CD4-positive, alpha-beta T cell (primary cell): ENCODE results near the gene DHDH. TPM values are rescaled to one million over a fixed set of nuclear protein-coding genes. Genes with fewer than 3 reads are reported as not detected.

Experiments
- ATAC-seq: fragments of 200-7000 bp; cut with Tn5 transposase; one replicate; pipeline ENCODE4 v1.10.0; 2022; ENCODE audit warnings: mild to moderate bottlenecking; ENCODE audit not compliant: poor library complexity
- CTCF ChIA-PET: fragments of 350-600 bp; sonication (Branson Sonifier 250); formaldehyde crosslinking; loops from one replicate; lab custom pipeline; 2021; ENCODE audit warnings: antibody characterized with exemption, inconsistent platforms; lab: Charles Lee
- POLR2A ChIA-PET: fragments of 350-600 bp; sonication (Branson Sonifier 250); formaldehyde crosslinking; loops from one replicate; lab custom pipeline; 2021; ENCODE audit warnings: antibody characterized with exemption, inconsistent platforms; lab: Charles Lee
- DNase-seq, 14 experiments: peaks; one replicate each; pipeline ENCODE4 v3.0.0-alpha.2; 2013 to 2020; ENCODE audit warnings: mixed read lengths in 2 of 14
- H3K27ac ChIP-seq, 2 donors: one replicate each; pipeline versions ENCODE4 v1.5.1 to v1.7.0; 2013; ENCODE audit warnings: low read length in 2 of 2, low read depth in 1 of 2, mild to moderate bottlenecking in 1 of 2
- H3K27me3 ChIP-seq, 2 experiments: 1 replicate in 1 of 2; 2 replicates in 1 of 2; pipeline versions ENCODE4 v1.6.1 to v1.7.0; 2013; ENCODE audit warnings: low read length in 2 of 2, control low read depth in 1 of 2, mild to moderate bottlenecking in 1 of 2, moderate library complexity in 1 of 2; ENCODE audit not compliant: insufficient read depth in 2 of 2, control insufficient read depth in 1 of 2
- H3K36me3 ChIP-seq: one replicate; pipeline ENCODE4 v1.6.1; 2013; ENCODE audit warnings: low read length, control low read depth; ENCODE audit not compliant: insufficient read depth
- H3K4me1 ChIP-seq: one replicate; pipeline ENCODE4 v1.6.1; 2013; ENCODE audit warnings: low read length, control low read depth; ENCODE audit not compliant: insufficient read depth
- H3K4me3 ChIP-seq: one replicate; pipeline ENCODE4 v1.5.1; 2013; ENCODE audit warnings: mild to moderate bottlenecking, low read length, moderate library complexity
- H3K9me3 ChIP-seq, 2 experiments: 1 replicate in 1 of 2; 2 replicates in 1 of 2; pipeline versions ENCODE4 v1.6.1 to v1.7.0; 2013; ENCODE audit warnings: low read length in 2 of 2, mild to moderate bottlenecking in 2 of 2, control low read depth in 1 of 2, moderate library complexity in 1 of 2; ENCODE audit not compliant: control insufficient read depth in 1 of 2, insufficient read depth in 1 of 2
- H3K27ac Mint-ChIP-seq: one replicate; pipeline ENCODE4 v1.8.0; 2020; ENCODE audit warnings: mixed read lengths
- H3K27me3 Mint-ChIP-seq: one replicate; pipeline ENCODE4 v1.8.0; 2021; ENCODE audit warnings: mixed read lengths
- H3K36me3 Mint-ChIP-seq: one replicate; pipeline ENCODE4 v1.8.0; 2021; ENCODE audit warnings: low read depth, mixed read lengths
- H3K4me1 Mint-ChIP-seq: one replicate; pipeline ENCODE4 v1.8.0; 2021; ENCODE audit warnings: low read depth, mixed read lengths
- H3K4me3 Mint-ChIP-seq: one replicate; pipeline ENCODE4 v1.8.0; 2020; ENCODE audit warnings: mild to moderate bottlenecking, mixed read lengths
- H3K9me3 Mint-ChIP-seq: one replicate; pipeline ENCODE4 v1.8.0; 2020; ENCODE audit warnings: mixed read lengths
- CTCF ChIP-seq: fragments of 200-600 bp; IDR thresholded peaks from one replicate; pipeline ENCODE4 v1.8.0; 2022; ENCODE audit warnings: antibody characterized with exemption, mild to moderate bottlenecking
- intact Hi-C, 2 experiments: fragments of 100-400 bp; cut with DNase I in 1 of 2; cut with micrococcal nuclease in 1 of 2; formaldehyde crosslinking; loops; one replicate each; pipeline versions ENCODE4 v1.15.1 to v1.9.0; 2023 to 2025; cut with DNase I, micrococcal nuclease
- total RNA-seq, 174 experiments: library from RNA in 2 of 174; stranded (reverse) in 2 of 174; gene quantifications; one replicate each; pipeline ENCODE4 v1.2.3 and lab custom pipeline; 2021 to 2026

Gene DHDH
- total RNA-seq, 2 experiments from 2014 or later = 1.1 to 1.8 TPM

- Mint-ChIP-seq H3K9me3 (no peaks in the 10 kb centered on the region), H3K27me3 (no peaks in the 10 kb centered on the region), H3K4me3 (no peak overlapping the region), H3K36me3 (peaks cover 62% of the 10 kb centered on the region), H3K4me1 (peaks cover 5% of the 10 kb centered on the region), H3K27ac (no peak overlapping the region)
- no peaks in the 10 kb centered on the region for H3K27me3 ChIP-seq
- peaks cover 7% of the 10 kb centered on the region for H3K4me1 ChIP-seq
- no peak overlapping the region for H3K27ac ChIP-seq
- ChIA-PET POLR2A (no interaction called here), CTCF (no interaction called here)
- no peak for TF ChIP-seq CTCF
- intact Hi-C loops = no loop called here
- ATAC-seq (no peak), DNase-seq (no peak)
- no peaks in the 10 kb centered on the region for H3K9me3 ChIP-seq
- H3K36me3 ChIP-seq = peaks cover 41% of the 10 kb centered on the region
- H3K4me3 ChIP-seq = no peak overlapping the region
These were observed 52.7 kb downstream of the DHDH start for GRCh38 chr19:48986211-48986610.

GRCh38 chr19:48987323-48987722 lies 53.8 kb downstream of the DHDH start:
- Mint-ChIP-seq H3K27ac (no peak overlapping the region), H3K9me3 (no peaks in the 10 kb centered on the region), H3K4me1 (peaks cover 10% of the 10 kb centered on the region), H3K4me3 (no peak overlapping the region), H3K36me3 (peaks cover 54% of the 10 kb centered on the region), H3K27me3 (no peaks in the 10 kb centered on the region)
- no peak for TF ChIP-seq CTCF
- Histone ChIP-seq H3K27me3 (no peaks in the 10 kb centered on the region), H3K27ac (no peak overlapping the region), H3K4me1 (peaks cover 18% of the 10 kb centered on the region), H3K9me3 (no peaks in the 10 kb centered on the region), H3K36me3 (peaks cover 33% of the 10 kb centered on the region), H3K4me3 (no peak overlapping the region)
- POLR2A ChIA-PET = no interaction called here
- no peak for DNase-seq
- CTCF ChIA-PET = no interaction called here
- ATAC-seq = no peak
- intact Hi-C loops = no loop called here

DNA sequence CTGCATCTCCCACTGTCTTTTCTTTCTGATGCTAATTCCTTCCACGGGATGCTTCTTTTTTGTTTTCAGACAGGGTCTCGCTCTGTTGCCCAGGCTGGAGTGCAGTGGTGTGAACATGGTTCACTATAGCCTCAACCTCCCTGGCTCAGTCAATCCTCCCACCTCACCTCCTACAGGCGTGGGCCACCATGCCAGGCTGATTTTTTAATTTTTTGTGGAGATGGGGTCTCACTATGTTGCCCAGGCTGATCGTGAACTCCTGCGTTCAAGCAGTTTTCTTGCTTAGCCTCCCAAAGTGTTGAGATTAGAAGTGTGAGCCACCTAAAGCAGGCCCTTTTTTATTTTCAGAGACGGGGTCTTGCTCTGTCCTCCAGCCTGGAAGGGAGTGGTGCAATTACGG lies 54.8 kb downstream of the DHDH start:
- Mint-ChIP-seq H3K27ac (no peak overlapping the region), H3K9me3 (no peaks in the 10 kb centered on the region), H3K27me3 (no peaks in the 10 kb centered on the region), H3K4me3 (no peak overlapping the region), H3K4me1 (peaks cover 17% of the 10 kb centered on the region), H3K36me3 (peaks cover 53% of the 10 kb centered on the region)
- Histone ChIP-seq H3K36me3 (peaks cover 29% of the 10 kb centered on the region), H3K4me3 (no peak overlapping the region), H3K9me3 (no peaks in the 10 kb centered on the region), H3K27ac (no peak overlapping the region), H3K4me1 (peaks cover 25% of the 10 kb centered on the region), H3K27me3 (no peaks in the 10 kb centered on the region)
- TF ChIP-seq CTCF = no peak
- ChIA-PET POLR2A (no interaction called here), CTCF (no interaction called here)
- no peak for DNase-seq
- ATAC-seq = no peak
- intact Hi-C loops = no loop called here
